ENCODE measurements around the gene KANK2. TPM values are rescaled to one million over a fixed set of nuclear protein-coding genes. Genes with fewer than 3 reads are reported as not detected.

Gene KANK2
- total RNA-seq, 1 donor: 398 TPM

DNA sequence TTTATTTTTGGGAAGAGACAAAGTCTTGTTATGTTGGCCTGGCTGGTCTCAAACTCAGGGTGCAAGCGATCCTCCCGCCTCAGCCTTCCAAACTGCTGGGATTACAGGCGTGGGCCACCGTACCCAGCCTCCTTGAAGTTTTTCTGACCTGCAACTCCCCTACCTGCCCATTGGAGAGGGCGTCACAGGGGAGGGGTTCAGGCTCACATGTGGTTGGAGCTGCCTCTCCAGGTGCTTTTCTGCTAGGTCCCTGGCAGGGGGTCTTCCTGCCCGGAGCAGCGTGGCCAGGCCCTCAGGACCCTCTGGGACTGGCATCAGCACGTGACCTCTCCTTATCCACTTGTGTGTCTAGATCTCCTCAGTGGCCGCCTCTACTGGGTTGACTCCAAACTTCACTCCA is 80.8 kb downstream of the KANK2 start:
- DNase-seq (ENCODE audit: low read depth): no peak
- no peak overlapping the region for H3K4me3 ChIP-seq (ENCODE audit: low read depth, low read length)
- TF ChIP-seq, protein P1, sequence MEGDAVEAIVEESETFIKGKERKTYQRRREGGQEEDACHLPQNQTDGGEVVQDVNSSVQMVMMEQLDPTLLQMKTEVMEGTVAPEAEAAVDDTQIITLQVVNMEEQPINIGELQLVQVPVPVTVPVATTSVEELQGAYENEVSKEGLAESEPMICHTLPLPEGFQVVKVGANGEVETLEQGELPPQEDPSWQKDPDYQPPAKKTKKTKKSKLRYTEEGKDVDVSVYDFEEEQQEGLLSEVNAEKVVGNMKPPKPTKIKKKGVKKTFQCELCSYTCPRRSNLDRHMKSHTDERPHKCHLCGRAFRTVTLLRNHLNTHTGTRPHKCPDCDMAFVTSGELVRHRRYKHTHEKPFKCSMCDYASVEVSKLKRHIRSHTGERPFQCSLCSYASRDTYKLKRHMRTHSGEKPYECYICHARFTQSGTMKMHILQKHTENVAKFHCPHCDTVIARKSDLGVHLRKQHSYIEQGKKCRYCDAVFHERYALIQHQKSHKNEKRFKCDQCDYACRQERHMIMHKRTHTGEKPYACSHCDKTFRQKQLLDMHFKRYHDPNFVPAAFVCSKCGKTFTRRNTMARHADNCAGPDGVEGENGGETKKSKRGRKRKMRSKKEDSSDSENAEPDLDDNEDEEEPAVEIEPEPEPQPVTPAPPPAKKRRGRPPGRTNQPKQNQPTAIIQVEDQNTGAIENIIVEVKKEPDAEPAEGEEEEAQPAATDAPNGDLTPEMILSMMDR (IDR thresholded peaks at IDR 0.05; ENCODE audit: insufficient read depth, low read length): no peak

DNA sequence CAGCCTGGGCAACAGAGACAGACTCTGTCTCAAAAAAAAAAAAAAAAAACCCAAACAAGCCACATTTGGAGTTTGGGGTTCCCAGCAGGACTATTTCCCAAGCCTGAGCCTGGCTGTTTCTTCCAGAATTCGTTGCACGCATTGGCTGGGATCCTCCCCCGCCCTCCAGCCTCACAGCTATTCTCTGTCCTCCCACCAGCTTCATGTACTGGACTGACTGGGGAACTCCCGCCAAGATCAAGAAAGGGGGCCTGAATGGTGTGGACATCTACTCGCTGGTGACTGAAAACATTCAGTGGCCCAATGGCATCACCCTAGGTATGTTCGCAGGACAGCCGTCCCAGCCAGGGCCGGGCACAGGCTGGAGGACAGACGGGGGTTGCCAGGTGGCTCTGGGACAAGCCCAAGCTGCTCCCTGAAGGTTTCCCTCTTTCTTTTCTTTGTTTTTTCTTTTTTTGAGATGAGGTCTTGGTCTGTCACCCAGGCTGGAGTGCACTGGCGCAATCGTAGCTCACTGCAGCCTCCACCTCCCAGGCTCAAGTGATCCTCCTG is 81.4 kb downstream of the KANK2 start:
- H3K4me3 ChIP-seq (ENCODE audit: low read depth, low read length): no peak overlapping the region
- TF ChIP-seq, protein P1 (IDR thresholded peaks at IDR 0.05; ENCODE audit: insufficient read depth, low read length): no peak
- DNase-seq (ENCODE audit: low read depth): no peak

DNA sequence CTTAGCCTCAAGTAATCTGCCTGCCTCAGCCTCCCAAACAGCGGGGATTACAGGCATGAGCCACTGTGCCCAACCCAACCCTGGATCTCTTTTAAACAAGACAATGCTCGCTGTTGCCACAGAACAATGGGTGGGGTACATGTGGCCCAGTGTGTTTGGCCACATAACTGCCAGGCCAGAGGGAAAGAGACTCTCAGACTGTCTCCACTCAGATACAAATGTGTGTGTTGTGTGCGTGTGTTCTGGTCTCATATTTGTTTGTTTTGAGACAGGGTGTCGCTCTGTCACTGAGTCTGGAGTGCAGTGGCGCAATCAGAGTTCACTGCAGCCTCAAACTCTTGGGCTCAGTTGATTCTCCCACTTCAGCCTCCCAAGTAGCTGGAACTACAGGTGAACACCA is 82.3 kb downstream of the KANK2 start:
- TF ChIP-seq, protein P1 (IDR thresholded peaks at IDR 0.05; ENCODE audit: insufficient read depth, low read length): no peak
- no peak for DNase-seq (ENCODE audit: low read depth)

More for the DNA sequence above, 82.3 kb downstream of the KANK2 start:
- H3K4me3 ChIP-seq (ENCODE audit: low read depth, low read length): no peak overlapping the region

Other genes with a start within 250 kb of the KANK2 start
- gene SMARCA4, start 236.5 kb downstream of the KANK2 start, total RNA-seq (ENCODE audit: low replicate concordance): 46.5 and 63.8 TPM in 2 replicates
- 116 and 217 TPM in 2 replicates for gene LDLR, start 108.1 kb downstream of the KANK2 start, total RNA-seq (ENCODE audit: low replicate concordance)
- 8.9 and 49.0 TPM in 2 replicates for gene SPC24, start 41.8 kb downstream of the KANK2 start, total RNA-seq (ENCODE audit: low replicate concordance)
- gene ANGPTL8, start 42.1 kb upstream of the KANK2 start, total RNA-seq (ENCODE audit: low replicate concordance): not detected in 2 replicates
- gene DOCK6, start 65.0 kb upstream of the KANK2 start, total RNA-seq (ENCODE audit: low replicate concordance): 13.6 and 19.7 TPM in 2 replicates
- gene TSPAN16, start 98.6 kb upstream of the KANK2 start, total RNA-seq (ENCODE audit: low replicate concordance): not detected in 2 replicates
- 9.4 and 16.3 TPM in 2 replicates for gene RAB3D, start 142.1 kb upstream of the KANK2 start, total RNA-seq (ENCODE audit: low replicate concordance)
- 56.8 and 79.6 TPM in 2 replicates for gene TMEM205, start 148.7 kb upstream of the KANK2 start, total RNA-seq (ENCODE audit: low replicate concordance)
- gene CCDC159, start 149.0 kb upstream of the KANK2 start, total RNA-seq (ENCODE audit: low replicate concordance): 12.2 and 13.2 TPM in 2 replicates
- 9.4 and 14.3 TPM in 2 replicates for gene PLPPR2, start 157.9 kb upstream of the KANK2 start, total RNA-seq (ENCODE audit: low replicate concordance)
- gene SWSAP1, start 177.1 kb upstream of the KANK2 start, total RNA-seq (ENCODE audit: low replicate concordance): 0.41 and 0.45 TPM in 2 replicates
- 8.3 and 11.4 TPM in 2 replicates for gene EPOR, start 186.8 kb upstream of the KANK2 start, total RNA-seq (ENCODE audit: low replicate concordance)
- 0.41 and 2.3 TPM in 2 replicates for gene RGL3, start 221.8 kb upstream of the KANK2 start, total RNA-seq (ENCODE audit: low replicate concordance)
- 0.08 and 0.45 TPM in 2 replicates for gene ODAD3, start 237.6 kb upstream of the KANK2 start, total RNA-seq (ENCODE audit: low replicate concordance)
- 113 and 115 TPM in 2 replicates for gene PRKCSH, start 238.1 kb upstream of the KANK2 start, total RNA-seq (ENCODE audit: low replicate concordance)